HCT116 (cell line): ENCODE results near the gene TMEM255A.

Source experiments
- POLR2A ChIP-seq: IDR thresholded peaks from 2 replicates; pipeline ENCODE4 v1.7.0; 2011; ENCODE audit warnings: borderline replicate concordance; ENCODE audit not compliant: insufficient read depth, insufficient read length; ENCODE audit errors: extremely low read depth
- TF ChIP-seq, protein P1 (sequence below), 3 experiments: fragments of 200-600 bp in 1 of 3; sonication (generic) in 1 of 3; IDR thresholded peaks in 2 of 3; conservative IDR thresholded peaks in 1 of 3; 2 replicates each; pipeline ENCODE4 v1.5.1; 2012 to 2017; ENCODE audit warnings: low read depth in 2 of 3, low read length in 2 of 3, antibody characterized with exemption in 1 of 3, borderline replicate concordance in 1 of 3, control low read depth in 1 of 3, mild to moderate bottlenecking in 1 of 3, mixed read lengths in 1 of 3, mixed run types in 1 of 3, moderate library complexity in 1 of 3; ENCODE audit not compliant: insufficient read depth in 1 of 3

DNA sequence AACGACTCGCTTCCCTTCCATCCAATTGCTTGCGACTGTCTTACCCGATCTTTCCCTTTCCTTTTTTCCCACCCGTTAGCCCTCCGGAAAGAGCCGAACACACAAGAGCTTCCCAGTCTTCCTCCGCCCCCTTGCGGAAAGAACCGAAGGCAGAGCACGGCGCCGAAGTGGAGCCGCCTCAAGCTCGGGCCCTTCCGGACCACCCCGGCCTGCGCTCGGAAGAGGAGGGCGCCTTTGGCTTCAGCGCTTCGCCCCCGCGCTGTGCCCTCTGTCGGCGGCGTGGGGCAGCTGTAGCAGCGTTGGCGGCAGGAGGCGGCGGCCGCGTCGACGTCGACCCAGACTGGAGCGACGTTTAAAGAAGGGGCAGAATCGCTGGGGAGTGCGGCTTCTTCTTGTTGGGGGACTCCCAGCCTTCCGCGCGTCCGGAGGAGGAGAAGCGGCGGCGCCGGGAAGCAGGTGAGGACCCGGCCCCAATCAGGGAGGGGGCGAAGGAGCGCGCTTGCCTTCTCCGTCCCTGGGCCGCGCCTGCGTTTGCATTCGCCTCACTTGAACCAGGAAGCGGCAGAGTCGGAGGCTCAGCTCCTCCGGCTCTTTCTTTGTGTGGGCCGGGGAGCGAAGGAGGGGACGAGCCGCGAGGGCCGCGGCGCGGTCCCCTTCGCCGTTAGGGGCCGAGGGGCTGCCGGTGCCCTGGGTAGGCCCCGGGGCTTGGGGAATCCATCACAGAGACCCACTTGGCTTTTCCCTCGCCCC, 60.6 kb downstream of the TMEM255A start, which contains the start of gene ZBTB33:
- TF ChIP-seq, protein P1, sequence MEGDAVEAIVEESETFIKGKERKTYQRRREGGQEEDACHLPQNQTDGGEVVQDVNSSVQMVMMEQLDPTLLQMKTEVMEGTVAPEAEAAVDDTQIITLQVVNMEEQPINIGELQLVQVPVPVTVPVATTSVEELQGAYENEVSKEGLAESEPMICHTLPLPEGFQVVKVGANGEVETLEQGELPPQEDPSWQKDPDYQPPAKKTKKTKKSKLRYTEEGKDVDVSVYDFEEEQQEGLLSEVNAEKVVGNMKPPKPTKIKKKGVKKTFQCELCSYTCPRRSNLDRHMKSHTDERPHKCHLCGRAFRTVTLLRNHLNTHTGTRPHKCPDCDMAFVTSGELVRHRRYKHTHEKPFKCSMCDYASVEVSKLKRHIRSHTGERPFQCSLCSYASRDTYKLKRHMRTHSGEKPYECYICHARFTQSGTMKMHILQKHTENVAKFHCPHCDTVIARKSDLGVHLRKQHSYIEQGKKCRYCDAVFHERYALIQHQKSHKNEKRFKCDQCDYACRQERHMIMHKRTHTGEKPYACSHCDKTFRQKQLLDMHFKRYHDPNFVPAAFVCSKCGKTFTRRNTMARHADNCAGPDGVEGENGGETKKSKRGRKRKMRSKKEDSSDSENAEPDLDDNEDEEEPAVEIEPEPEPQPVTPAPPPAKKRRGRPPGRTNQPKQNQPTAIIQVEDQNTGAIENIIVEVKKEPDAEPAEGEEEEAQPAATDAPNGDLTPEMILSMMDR (IDR thresholded peaks at IDR 0.05 in 2 of 3, conservative IDR thresholded peaks at IDR 0.05 in 1 of 3; ENCODE audit: borderline replicate concordance in 1 of 3, insufficient read depth in 1 of 3, low read depth in 2 of 3, low read length in 2 of 3): peak; percentile 37 to 61 (median 41); a peak in 5 of 6 replicates
- no peak for TF ChIP-seq POLR2A
